Mesothelial cell of epicardium (in vitro differentiated cells): ENCODE measurements around the gene FSHR. TPM values are rescaled to one million over a fixed set of nuclear protein-coding genes. Genes with fewer than 3 reads are reported as not detected.

ENCODE experiments used
- DNase-seq, 2 experiments: peaks; one replicate each; pipeline ENCODE4 v3.0.0; 2021; ENCODE audit warnings: low spot score in 2 of 2; ENCODE audit not compliant: unreplicated experiment in 2 of 2
- H3K27ac Mint-ChIP-seq: 2 replicates; pipeline ENCODE4 v1.8.0; 2021; ENCODE audit warnings: mixed read lengths
- H3K27me3 Mint-ChIP-seq: 2 replicates; pipeline ENCODE4 v1.8.0; 2021; ENCODE audit warnings: low read depth, mixed read lengths
- H3K36me3 Mint-ChIP-seq: 2 replicates; pipeline ENCODE4 v1.8.0; 2021; ENCODE audit warnings: mixed read lengths
- H3K4me1 Mint-ChIP-seq: 2 replicates; pipeline ENCODE4 v1.8.0; 2021; ENCODE audit warnings: mixed read lengths
- H3K4me3 Mint-ChIP-seq: 2 replicates; pipeline ENCODE4 v1.8.0; 2021; ENCODE audit warnings: mild to moderate bottlenecking, moderate library complexity, mixed read lengths
- H3K9me3 Mint-ChIP-seq: 2 replicates; pipeline ENCODE4 v1.8.0; 2021; ENCODE audit warnings: mixed read lengths
- total RNA-seq: library from RNA; stranded (reverse); gene quantifications from 3 replicates; pipeline ENCODE4 v1.2.1, GENCODE V29; 2021
- TF ChIP-seq, protein P1 (sequence below): fragments of 200-600 bp; sonication (generic); IDR thresholded peaks from one replicate; pipeline ENCODE4 v1.5.0; 2021; ENCODE audit warnings: antibody characterized with exemption; ENCODE audit not compliant: unreplicated experiment

Gene FSHR
- total RNA-seq, 1 donor from 2014 or later, result not detected

DNA sequence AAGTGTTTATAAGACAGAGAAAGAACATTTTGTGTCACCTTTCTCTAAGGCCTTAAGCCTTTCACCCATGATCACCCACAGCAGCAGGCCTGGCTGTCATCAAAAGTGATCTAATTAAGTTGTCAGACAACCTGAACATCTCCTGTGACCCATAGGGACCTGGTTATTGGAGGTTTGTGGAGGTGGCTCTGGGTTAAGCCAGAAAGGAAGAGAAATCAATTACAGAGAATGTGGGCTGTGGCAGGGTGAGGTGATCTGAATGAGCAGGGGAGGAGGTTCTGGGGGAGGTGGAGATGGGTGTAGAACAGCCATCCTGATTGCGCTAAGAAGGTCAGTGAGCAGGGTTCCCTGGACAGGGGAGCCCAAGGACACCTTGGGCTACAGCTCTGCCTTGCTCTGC lies 170.8 kb downstream of the FSHR start:
- H3K4me3 Mint-ChIP-seq, result no peak overlapping the region
- H3K27ac Mint-ChIP-seq, result no peak overlapping the region
- H3K4me1 Mint-ChIP-seq, result peaks cover 4% of the 10 kb centered on the region
- no peak for DNase-seq
- no peaks in the 10 kb centered on the region for H3K36me3 Mint-ChIP-seq
- peaks cover 4% of the 10 kb centered on the region for H3K9me3 Mint-ChIP-seq
- peaks cover 3% of the 10 kb centered on the region for H3K27me3 Mint-ChIP-seq
- TF ChIP-seq, protein P1, sequence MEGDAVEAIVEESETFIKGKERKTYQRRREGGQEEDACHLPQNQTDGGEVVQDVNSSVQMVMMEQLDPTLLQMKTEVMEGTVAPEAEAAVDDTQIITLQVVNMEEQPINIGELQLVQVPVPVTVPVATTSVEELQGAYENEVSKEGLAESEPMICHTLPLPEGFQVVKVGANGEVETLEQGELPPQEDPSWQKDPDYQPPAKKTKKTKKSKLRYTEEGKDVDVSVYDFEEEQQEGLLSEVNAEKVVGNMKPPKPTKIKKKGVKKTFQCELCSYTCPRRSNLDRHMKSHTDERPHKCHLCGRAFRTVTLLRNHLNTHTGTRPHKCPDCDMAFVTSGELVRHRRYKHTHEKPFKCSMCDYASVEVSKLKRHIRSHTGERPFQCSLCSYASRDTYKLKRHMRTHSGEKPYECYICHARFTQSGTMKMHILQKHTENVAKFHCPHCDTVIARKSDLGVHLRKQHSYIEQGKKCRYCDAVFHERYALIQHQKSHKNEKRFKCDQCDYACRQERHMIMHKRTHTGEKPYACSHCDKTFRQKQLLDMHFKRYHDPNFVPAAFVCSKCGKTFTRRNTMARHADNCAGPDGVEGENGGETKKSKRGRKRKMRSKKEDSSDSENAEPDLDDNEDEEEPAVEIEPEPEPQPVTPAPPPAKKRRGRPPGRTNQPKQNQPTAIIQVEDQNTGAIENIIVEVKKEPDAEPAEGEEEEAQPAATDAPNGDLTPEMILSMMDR, result no peak

DNA sequence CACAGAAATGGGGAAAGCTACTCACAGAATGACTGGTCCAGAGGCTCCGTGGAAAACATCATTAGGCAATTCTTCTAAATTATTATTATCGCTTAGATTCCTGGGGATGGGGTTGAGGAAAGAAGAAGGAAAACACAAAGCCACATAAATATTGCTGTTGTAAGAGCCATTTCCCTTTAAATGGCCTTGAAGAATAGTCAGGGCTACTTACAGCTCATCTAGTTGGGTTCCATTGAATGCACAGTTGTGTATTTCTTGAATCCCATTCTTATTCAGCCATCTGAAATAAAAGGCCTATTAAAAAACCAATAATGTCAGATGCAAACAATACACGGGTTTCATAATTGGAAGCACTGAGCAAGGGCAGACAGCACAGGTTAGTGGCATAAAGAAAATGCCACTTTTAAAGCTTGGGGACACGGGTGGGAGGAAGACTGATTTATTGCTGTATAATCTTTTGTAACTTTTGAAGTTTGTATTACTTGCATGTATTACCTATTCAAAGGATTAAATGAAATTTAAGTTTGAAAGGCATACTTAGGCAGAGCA lies 171.4 kb downstream of the FSHR start:
- Mint-ChIP-seq H3K27me3 (peaks cover 3% of the 10 kb centered on the region), H3K9me3 (peaks cover 4% of the 10 kb centered on the region), H3K4me3 (no peak overlapping the region), H3K36me3 (no peaks in the 10 kb centered on the region), H3K4me1 (peaks cover 4% of the 10 kb centered on the region), H3K27ac (no peak overlapping the region)
- DNase-seq, result no peak
- TF ChIP-seq, protein P1, result no peak

DNA sequence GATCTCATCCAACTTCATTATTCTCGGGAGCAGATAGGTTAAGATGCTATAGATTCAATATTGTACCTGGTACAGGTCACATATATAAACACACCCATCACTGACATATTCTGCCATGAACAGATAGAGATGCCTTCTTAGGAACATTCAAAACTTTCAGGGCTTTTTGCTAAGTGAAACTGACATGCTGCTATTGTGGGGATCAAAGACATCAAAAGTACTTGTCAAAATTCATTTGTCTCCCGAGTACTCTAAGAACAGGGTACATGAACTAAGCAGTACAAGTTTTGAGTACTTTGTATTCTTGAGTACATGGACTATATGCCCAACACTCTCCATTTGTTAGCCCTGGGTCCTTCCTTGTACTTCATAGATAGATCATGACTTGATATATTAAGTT lies 173.5 kb downstream of the FSHR start:
- H3K4me3 Mint-ChIP-seq, result no peak overlapping the region
- no peaks in the 10 kb centered on the region for H3K9me3 Mint-ChIP-seq
- H3K4me1 Mint-ChIP-seq, result peaks cover 4% of the 10 kb centered on the region
- H3K36me3 Mint-ChIP-seq, result no peaks in the 10 kb centered on the region
- peaks cover 13% of the 10 kb centered on the region for H3K27me3 Mint-ChIP-seq
- no peak for DNase-seq
- TF ChIP-seq, protein P1, result no peak
- H3K27ac Mint-ChIP-seq, result no peak overlapping the region

DNA sequence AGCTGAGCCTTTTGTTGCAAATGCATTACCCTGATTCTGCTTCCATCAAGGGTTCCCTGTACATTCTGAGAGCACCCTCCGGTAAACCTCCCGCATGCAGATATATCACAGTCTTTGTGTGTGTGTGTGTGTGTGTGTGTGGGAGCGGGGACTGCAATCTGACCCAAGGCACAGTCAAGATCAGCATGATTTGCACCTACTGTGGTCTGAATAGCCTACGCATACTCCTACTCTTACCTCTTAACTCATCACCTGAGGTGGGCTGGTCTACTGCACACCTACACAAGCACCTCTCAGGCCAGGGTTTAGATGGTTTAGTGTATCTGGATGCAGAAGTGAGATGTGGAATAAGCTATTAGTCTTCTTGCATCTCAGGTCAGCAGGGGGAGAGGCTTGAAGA lies 174.6 kb downstream of the FSHR start:
- no peak for DNase-seq
- TF ChIP-seq, protein P1, result no peak
- H3K27me3 Mint-ChIP-seq, result peaks cover 22% of the 10 kb centered on the region
- H3K4me3 Mint-ChIP-seq, result no peak overlapping the region
- no peak overlapping the region for H3K27ac Mint-ChIP-seq
- no peaks in the 10 kb centered on the region for H3K9me3 Mint-ChIP-seq
- H3K4me1 Mint-ChIP-seq, result peaks cover 4% of the 10 kb centered on the region
- H3K36me3 Mint-ChIP-seq, result no peaks in the 10 kb centered on the region

DNA sequence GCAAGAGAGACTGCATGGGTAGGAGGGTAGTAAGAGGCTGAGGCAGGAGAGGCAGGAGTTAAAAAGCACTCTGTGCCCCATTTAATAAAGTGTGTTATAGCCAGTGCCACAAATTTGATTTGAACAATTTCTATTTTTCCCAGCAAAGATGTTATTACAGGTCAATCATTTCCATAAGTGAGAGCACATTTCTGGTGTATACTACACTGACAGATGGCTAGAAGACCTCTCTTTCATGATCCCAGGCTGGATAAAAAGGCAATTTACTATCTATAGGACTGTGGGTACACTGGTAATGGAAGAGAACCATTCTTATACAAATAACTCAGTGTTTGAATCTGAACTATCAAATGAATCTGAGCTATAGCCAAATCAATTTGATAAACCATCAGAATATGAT lies 176.2 kb downstream of the FSHR start:
- Mint-ChIP-seq H3K27ac (no peak overlapping the region), H3K27me3 (peaks cover 23% of the 10 kb centered on the region), H3K4me3 (no peak overlapping the region), H3K9me3 (no peaks in the 10 kb centered on the region), H3K4me1 (no peaks in the 10 kb centered on the region), H3K36me3 (no peaks in the 10 kb centered on the region)
- no peak for DNase-seq
- TF ChIP-seq, protein P1, result no peak

DNA sequence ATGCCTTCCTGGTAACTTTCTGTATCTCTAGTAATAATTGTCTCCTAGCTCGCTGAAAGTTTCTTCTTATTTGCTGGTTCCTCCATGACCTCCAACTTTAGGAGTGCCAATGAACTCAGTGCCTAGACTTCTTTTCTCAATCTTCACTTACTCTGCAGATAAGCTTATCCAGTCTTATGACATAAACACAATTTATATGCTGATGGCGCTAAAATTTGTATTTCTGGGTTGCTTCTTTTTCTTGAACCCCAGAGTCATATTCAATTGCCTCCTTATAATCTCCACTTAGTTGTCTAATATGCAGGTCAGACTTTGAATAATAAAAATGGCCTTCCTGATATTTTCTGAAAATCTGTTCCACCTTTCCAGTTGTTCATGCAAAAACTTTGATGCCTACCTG lies 182.5 kb downstream of the FSHR start:
- Mint-ChIP-seq H3K4me3 (no peak overlapping the region), H3K9me3 (no peaks in the 10 kb centered on the region), H3K36me3 (no peaks in the 10 kb centered on the region), H3K27me3 (peaks cover 22% of the 10 kb centered on the region), H3K4me1 (no peaks in the 10 kb centered on the region), H3K27ac (no peak overlapping the region)
- DNase-seq, result no peak
- TF ChIP-seq, protein P1, result no peak
